ENCODE measurements around the gene NFAT5.
"Not testable (repeated sequence)": the region's sequence is repeated elsewhere in the genome, so short reads cannot be mapped to it uniquely, and the experiment has no call there.

DNA sequence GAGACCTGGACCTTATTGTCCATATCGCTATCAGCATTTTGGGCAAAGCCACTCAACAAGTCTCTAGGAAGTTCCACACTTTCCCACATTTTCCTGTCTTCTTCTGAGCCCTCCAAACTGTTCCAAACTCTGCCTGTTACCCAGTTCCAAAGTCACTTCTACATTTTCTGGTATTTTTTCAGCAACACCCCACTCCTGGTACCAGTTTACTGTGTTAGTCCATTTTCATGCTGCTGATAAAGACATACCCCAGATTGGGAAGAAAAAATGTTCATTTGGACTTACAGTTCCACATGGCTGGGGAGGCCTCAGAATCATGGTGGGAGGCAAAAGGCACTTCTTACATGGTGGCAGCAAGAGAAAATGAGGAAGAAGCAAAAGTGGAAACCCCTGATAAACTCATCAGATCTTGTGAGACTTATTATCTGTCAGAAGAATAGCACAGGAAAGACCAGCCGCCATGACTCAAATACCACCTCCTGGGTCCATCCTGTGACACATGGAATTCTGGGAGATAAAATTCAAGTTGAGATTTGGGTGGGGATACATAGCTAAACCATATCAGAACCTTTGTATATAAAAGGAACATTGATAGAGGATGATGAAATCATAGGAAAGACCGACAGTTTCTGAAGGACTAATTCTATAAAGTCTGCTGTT lies 71.6 kb downstream of the NFAT5 start:
- TF ChIP-seq, protein P1, sequence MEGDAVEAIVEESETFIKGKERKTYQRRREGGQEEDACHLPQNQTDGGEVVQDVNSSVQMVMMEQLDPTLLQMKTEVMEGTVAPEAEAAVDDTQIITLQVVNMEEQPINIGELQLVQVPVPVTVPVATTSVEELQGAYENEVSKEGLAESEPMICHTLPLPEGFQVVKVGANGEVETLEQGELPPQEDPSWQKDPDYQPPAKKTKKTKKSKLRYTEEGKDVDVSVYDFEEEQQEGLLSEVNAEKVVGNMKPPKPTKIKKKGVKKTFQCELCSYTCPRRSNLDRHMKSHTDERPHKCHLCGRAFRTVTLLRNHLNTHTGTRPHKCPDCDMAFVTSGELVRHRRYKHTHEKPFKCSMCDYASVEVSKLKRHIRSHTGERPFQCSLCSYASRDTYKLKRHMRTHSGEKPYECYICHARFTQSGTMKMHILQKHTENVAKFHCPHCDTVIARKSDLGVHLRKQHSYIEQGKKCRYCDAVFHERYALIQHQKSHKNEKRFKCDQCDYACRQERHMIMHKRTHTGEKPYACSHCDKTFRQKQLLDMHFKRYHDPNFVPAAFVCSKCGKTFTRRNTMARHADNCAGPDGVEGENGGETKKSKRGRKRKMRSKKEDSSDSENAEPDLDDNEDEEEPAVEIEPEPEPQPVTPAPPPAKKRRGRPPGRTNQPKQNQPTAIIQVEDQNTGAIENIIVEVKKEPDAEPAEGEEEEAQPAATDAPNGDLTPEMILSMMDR (conservative IDR thresholded peaks at IDR 0.05; ENCODE audit: low read depth, low read length): not testable (repeated sequence)
- not testable (repeated sequence) for TF ChIP-seq EZH2 (IDR thresholded peaks at IDR 0.05; ENCODE audit: borderline replicate concordance, low read depth, low read length, poor library complexity, severe bottlenecking)

Data from A673 (cell line).